Adipose tissue (tissue), 3 donors: ENCODE data around the gene TRUB2. TPM values are rescaled to one million over a fixed set of nuclear protein-coding genes. Genes with fewer than 3 reads are reported as not detected.

Experiments used
- H3K27ac ChIP-seq: one replicate; pipeline ENCODE4 v1.5.1; 2013; ENCODE audit warnings: low read depth, low read length
- WGBS, 3 donors: extraction: QIAGEN DNeasy Blood & Tissue Kit; methylation state at CpG; one replicate each; pipeline ENCODE4 v1.1.7; 2013; 5-methylcytosine and 5-hydroxymethylcytosine counted together
- polyA plus RNA-seq, 3 donors: library from polyadenylated mRNA; stranded (reverse); fragments of 200-250 nt; gene quantifications; one replicate each; pipeline ENCODE4 v1.2.3, GENCODE V29; 2013
- donor health status: healthy with polysubstance abuse.
- donor health status: Bipolar disorder and iron deficiency.
- donor health status: healthy.

TRUB2 gene, protein sequence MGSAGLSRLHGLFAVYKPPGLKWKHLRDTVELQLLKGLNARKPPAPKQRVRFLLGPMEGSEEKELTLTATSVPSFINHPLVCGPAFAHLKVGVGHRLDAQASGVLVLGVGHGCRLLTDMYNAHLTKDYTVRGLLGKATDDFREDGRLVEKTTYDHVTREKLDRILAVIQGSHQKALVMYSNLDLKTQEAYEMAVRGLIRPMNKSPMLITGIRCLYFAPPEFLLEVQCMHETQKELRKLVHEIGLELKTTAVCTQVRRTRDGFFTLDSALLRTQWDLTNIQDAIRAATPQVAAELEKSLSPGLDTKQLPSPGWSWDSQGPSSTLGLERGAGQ
- 10 to 100 TPM in 2 of 3 donors, 1 to 10 TPM in 1; 9.2 to 17.4 (median 10.7) TPM for polyA plus RNA-seq

GRCh38 chr9:128322404-128323211 lies at the start of gene TRUB2, which contains the start of gene COQ4:
TSS of gene TRUB2 (minus strand) at chr9:128322447. CDS start at chr9:128322408, 39 bp downstream.
TSS of gene COQ4 (plus strand) at chr9:128322839. CDS start at chr9:128322859, 20 bp downstream.
- no peak within 1 kb of the TSS for H3K27ac ChIP-seq
- WGBS, 3 donors, result 0% methylated on average over 83 of the region's 83 CpGs

DNA sequence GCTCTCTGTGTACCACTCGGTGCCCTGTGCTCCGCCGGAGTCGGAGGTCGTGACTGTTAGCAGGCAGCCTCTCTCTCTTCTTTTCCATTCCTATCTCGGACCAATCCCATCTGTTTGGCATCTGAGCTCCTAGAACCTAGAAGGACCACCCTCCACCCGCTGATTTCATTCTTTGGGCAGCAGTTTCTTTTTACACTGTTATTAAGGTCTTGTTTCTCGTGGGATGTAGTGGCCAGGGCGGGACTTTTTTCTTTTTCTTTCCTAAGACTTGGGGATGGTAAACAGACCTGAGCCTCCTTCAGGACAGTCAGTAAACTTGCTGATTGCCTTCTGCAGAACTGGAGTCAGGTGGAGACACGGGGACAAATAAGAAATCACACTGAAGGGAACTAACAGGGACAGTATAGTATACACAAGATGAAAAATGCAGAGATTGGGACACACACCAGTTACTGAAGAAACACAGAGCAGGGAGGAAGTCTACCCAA lies 49.4 kb upstream of the TRUB2 start:
- H3K27ac ChIP-seq, result peak overlapping the region; percentile 19
- 0 to 1% (median 0%) methylated on average over 10 of the region's 10 CpGs for WGBS, 3 donors

DNA sequence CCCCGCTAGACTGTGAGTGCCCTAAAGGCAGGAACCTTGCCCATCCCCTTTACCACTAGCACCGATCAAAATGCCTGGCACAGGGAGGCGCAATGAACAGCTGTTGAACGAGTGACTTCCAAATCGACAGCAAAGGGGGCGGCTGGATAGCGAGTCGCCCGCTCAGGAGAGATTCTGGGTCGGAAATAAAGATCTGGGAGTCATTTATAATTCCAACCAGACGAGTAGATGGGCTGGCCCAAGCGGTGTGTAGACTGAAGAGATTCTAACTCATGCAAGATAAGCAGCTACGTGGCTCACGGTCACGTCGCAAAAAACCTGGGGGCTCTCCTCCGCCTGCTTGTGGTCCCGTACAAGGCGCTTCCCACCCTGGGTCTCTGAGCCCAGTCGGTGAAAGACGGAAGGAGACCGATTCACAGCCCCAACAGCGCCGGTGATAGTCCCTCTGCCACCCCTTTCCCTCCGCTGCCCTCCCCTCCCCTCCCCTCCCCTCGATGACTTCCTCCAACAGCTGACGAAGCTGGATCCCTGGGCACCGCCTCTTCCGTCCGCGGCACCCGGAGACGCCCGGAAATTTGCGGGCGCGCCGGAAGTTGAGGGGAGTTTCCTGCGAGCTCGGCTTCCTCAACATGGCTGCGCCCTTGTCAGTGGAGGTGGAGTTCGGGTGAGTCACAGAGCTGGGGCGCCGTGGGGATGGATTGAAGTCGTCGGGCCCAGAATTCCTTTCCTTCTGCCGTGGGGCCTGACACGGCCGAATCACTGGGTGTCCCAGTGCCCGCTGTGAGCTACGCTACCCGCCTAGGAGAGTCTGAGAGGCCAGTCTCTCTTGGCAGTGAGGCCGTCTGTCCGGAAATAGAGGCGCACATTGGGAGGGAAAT lies 48.7 kb upstream of the TRUB2 start, which contains the start of gene URM1:
Gene URM1 (plus strand): TSS at position 623 of the 878 bp plus-strand sequence. CDS start 7 bp downstream, at position 630.
- peak within 1 kb of the TSS; percentile 19 for H3K27ac ChIP-seq
- WGBS, 3 donors, result 0 to 1% (median 1%) methylated on average over 52 to 55 of the region's 55 CpGs

- H3K27ac ChIP-seq, result no peak overlapping the region
Observed at GRCh38 chr9:128370367-128370751, 48.1 kb upstream of the TRUB2 start.

DNA sequence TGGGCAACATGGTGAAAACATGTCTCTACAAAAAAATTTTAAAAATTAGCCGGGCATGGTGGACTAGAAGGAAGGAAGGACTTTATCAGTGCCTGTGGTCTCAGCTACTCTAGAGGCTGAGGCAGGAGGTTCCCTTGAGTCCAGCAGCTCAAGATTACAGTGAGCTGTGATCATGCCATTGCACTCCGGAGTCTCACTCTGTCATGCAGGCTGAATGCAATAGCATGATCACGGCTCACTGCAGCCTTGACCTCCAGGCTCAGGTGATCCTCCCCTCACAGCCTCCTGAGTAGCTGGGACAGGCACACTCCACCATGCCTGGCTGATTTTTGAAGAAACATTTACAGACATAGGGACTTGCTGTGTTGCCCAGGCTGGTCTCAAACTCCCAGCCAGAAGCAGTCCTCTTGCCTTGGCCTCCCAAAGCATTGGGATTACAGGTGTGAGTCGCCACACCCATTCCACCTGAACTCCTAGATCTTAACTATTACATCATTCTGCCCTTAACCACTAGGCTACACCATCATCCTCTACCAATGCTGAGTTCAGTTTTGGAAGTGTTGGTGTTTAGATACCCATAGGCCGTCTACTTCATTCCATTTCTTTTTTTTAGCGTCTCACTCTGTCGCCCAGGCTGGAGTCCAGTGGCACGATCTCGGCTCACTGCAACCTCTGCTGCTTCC lies 46.9 kb upstream of the TRUB2 start:
- 90 to 95% (median 92%) methylated on average over 9 of the region's 9 CpGs for WGBS, 3 donors
- H3K27ac ChIP-seq, result no peak overlapping the region

DNA sequence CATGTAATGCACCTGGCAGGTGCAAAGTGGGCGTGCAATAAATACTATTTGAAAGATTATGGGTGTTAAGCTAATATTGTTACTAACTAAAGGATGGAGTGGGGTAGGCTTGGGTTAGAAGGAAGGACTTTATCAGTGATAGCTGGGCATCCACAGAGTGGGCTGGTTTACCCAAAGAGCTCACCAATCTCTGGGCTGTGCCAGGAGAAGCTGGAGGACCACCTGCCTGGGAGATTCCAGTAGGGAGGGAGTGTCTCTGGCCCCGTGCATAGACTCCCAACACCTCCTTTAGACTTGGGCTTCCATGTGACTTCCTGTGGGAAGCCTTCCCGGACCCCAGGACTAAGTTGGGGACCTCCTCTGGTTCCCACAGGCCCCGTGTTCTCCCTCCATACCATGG lies 43.3 kb upstream of the TRUB2 start:
- no peak overlapping the region for H3K27ac ChIP-seq
- 80 to 93% (median 83%) methylated on average over 4 of the region's 4 CpGs for WGBS, 3 donors

DNA sequence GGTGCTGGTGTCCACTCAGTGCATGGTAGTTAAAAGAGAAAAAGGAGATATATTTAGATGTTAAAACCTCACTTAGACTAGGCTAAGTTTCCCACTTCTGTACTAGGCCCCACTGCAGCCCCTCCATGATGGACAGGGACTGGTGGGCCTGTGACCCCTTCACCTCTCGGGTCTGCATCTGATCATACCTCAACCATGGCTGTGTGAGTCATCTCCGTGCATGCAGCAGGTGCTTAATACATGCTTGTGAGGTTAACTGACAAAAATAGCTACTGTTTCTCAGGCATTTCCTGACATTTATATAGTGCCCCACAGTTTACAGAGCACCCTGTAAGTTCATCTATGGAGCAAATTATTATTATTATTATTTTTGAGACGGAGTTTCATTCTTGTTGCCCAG lies 40.5 kb upstream of the TRUB2 start:
- 73 to 81% (median 75%) methylated on average over 3 of the region's 3 CpGs for WGBS, 3 donors
- no peak overlapping the region for H3K27ac ChIP-seq

DNA sequence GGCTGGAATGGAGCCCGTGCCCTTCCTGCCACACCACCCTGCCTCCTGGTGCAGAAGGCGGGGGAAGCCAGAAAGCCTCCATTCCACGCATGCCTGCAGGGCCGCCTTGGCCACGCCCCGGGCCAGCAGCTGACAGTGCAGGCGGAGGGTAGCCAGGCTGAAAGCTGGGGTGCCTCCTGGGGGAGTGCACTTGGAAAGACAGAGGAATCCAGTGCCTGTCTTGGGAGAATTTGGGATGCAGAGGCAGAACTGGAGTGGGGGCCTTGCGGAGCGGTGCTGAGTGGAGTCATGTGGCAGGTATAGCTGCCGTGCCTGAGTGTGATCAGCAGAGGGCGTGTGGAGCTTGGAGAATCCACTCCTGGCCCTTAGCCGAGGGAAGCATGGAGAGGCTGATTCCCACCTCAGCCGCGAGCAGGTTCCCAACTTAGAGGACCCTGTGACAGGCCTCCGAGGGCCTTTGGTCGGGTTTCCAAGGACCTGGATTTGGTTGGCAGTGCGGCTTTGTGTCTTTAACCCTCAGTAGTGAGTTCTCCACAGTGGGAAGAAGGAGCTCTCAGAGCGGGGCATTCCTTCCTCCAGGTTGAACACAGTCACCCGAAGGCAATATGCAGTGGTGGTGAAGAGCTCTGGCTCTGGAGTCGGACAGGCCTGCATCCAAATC lies 39.9 kb upstream of the TRUB2 start:
- 8 to 9% (median 8%) methylated on average over 20 of the region's 20 CpGs for WGBS, 3 donors
- no peak overlapping the region for H3K27ac ChIP-seq

DNA sequence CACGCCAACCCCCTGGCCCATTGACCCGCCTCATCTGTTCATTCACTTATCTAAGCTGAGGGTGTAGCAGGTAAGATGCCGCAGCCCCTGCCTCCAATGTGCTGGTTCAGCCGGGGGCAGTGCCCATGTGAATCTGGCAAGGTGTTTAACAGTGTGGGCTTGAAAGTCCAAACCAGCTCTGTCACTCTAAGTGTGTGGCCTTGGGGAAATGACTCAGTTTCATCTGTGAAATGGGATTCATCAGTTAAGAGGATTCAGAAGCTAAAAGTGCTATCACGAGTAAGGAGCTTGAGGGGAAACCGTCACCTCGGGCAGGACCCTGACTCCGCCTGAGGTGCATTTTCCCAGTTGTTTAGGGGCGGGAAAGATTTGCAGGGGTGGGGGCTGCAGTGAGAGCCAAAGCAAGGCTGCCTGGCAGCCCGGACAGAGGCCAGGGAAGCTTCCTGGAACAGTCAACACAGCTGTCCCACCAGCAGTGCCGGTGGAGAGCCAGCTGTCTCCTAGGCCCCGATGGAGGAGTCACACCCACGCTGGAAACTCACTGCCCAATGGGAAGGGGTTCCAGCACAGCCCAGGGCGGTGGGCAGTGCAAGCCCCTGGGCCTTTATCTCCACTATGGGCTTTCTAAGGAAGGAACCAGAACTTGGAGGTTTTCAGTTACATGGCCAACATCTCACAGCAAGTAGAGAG lies 39.2 kb upstream of the TRUB2 start:
- WGBS, 3 donors, result 49 to 53% (median 50%) methylated on average over 14 of the region's 14 CpGs
- H3K27ac ChIP-seq, result no peak overlapping the region

- 57 to 79% (median 64%) methylated on average over 2 of the region's 2 CpGs for WGBS, 3 donors
- no peak overlapping the region for H3K27ac ChIP-seq
Observed at GRCh38 chr9:128360826-128361225, 38.6 kb upstream of the TRUB2 start.

- H3K27ac ChIP-seq, result no peak overlapping the region
- WGBS, 3 donors, result 89 to 92% (median 92%) methylated on average over 4 of the region's 4 CpGs
Observed at GRCh38 chr9:128358861-128359260, 36.6 kb upstream of the TRUB2 start.

DNA sequence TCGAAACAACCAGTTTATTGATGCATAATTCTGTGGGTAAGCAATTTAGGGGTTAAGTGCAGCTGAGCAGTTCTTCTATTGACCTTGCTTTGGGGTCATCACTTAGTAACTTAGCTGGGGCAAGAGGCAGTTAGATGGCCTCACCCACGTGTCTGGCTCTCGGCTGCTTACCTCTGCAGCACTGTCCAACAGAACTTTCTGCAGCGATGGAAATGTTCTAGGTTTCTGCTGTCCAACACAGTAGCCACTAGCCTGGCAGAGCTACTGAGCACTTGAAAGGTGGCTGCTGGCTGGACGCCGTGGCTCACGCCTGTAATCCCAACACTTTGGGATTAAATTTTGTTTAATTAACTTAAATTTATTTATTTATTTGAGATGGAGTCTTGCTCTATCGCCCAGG lies 35.8 kb upstream of the TRUB2 start:
- no peak overlapping the region for H3K27ac ChIP-seq
- WGBS, 3 donors, result 78 to 86% (median 82%) methylated on average over 8 of the region's 8 CpGs

GRCh38 chr9:128355451-128355850 lies 33.2 kb upstream of the TRUB2 start:
- no peak overlapping the region for H3K27ac ChIP-seq
- 95 to 97% (median 97%) methylated on average over 19 of the region's 19 CpGs for WGBS, 3 donors

DNA sequence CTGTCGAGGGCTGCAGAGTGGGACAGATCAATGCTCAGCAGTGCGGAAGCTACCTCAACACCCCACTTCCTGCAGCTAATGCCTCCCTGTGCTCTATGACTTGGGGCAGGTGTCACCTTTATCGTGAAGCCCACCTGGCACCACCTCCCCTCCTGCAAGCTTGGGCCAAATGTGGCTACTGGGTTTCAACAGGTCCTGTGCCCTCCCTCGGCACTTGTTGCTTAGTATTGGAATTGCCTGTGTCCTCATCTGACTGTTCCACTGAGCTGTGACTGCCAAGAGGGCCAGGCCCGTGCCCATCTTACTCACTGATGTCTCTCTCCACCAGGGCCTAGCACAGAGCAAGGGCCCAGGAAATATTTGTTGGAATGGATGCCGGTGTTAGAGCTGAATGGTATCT lies 27.5 kb upstream of the TRUB2 start:
- 92 to 96% (median 92%) methylated on average over 6 of the region's 6 CpGs for WGBS, 3 donors
- no peak overlapping the region for H3K27ac ChIP-seq

DNA sequence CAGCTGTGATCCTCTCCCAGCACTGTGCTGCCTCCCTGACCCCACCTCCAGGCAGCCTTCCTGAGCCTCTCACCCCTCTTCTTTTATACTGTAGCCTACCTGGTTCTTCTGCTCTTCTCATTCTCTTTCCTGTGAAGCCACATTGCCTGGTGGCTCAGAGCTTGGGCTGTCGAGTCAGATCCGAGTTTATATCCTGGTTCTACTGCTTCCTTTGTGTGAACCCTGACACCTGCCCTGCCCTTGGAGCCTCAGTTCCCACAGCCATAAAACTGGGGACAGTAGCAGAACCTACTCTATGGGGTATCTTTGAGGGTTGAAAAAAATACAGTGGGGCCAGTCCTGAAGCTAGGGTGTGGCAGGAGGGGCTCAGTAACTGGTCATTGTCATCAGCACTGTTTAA lies 26.9 kb upstream of the TRUB2 start:
- 86 to 90% (median 90%) methylated on average over 2 of the region's 2 CpGs for WGBS, 3 donors
- no peak overlapping the region for H3K27ac ChIP-seq

GRCh38 chr9:128344931-128345605 lies 22.8 kb upstream of the TRUB2 start:
- H3K27ac ChIP-seq, result no peak overlapping the region
- WGBS, 3 donors, result 95 to 97% (median 95%) methylated on average over 26 to 28 of the region's 28 CpGs
